Kidney (tissue), 14 donors: ENCODE measurements around the gene MAPKAP1. TPM values are rescaled to one million over a fixed set of nuclear protein-coding genes. Genes with fewer than 3 reads are reported as not detected.

ENCODE experiments used
- DNase-seq, 5 donors: peaks; one replicate each; pipeline ENCODE4 v3.0.0-alpha.2; 2013 to 2020
- FAIRE-seq: peaks from 2 replicates; lab custom pipeline; 2012; peaks lifted over from hg19 to GRCh38; lab: Jason Lieb, UNC
- H3K27ac ChIP-seq, 2 donors: one replicate each; pipeline ENCODE4 v1.7.0; 2013; ENCODE audit warnings: low read depth in 2 of 2, low read length in 2 of 2, inconsistent platforms in 1 of 2
- H3K27me3 ChIP-seq: one replicate; pipeline ENCODE4 v1.7.1; 2013; ENCODE audit warnings: low read length, inconsistent platforms; ENCODE audit not compliant: control insufficient read depth, insufficient read depth
- H3K36me3 ChIP-seq, 3 donors: one replicate each; pipeline versions ENCODE4 v1.7.0 to v1.7.1; 2013; ENCODE audit warnings: low read length in 3 of 3, control low read depth in 1 of 3, inconsistent platforms in 1 of 3; ENCODE audit not compliant: insufficient read depth in 3 of 3, control insufficient read depth in 2 of 3
- H3K4me1 ChIP-seq, 3 donors: one replicate each; pipeline versions ENCODE4 v1.7.0 to v1.7.1; 2013; ENCODE audit warnings: low read length in 3 of 3, inconsistent platforms in 1 of 3, low read depth in 1 of 3; ENCODE audit not compliant: control insufficient read depth in 2 of 3, insufficient read depth in 2 of 3
- H3K4me3 ChIP-seq, 3 donors: one replicate each; pipeline versions ENCODE4 v1.7.0 to v1.8.1; 2013; ENCODE audit warnings: low read length in 3 of 3, control low read depth in 1 of 3, inconsistent platforms in 1 of 3
- H3K9ac ChIP-seq, 3 donors: one replicate each; pipeline versions ENCODE4 v1.7.0 to v1.7.1; 2013; ENCODE audit warnings: low read length in 3 of 3, control low read depth in 1 of 3, inconsistent platforms in 1 of 3
- H3K9me3 ChIP-seq, 3 donors: one replicate each; pipeline versions ENCODE4 v1.7.0 to v1.7.1; 2013; ENCODE audit warnings: low read length in 3 of 3, control low read depth in 1 of 3, inconsistent platforms in 1 of 3; ENCODE audit not compliant: control insufficient read depth in 2 of 3, insufficient read depth in 1 of 3
- CTCF ChIP-seq: IDR thresholded peaks from 3 replicates; pipeline ENCODE4 v1.5.1; 2012; ENCODE audit warnings: mild to moderate bottlenecking, moderate library complexity, borderline replicate concordance; ENCODE audit not compliant: insufficient read depth; ENCODE audit errors: extremely low read depth
- intact Hi-C: fragments of 100-400 bp; cut with DNase I; formaldehyde crosslinking; loops from one replicate; pipeline ENCODE4 v1.11.1; 2022
- polyA plus RNA-seq: library from polyadenylated mRNA; stranded (reverse); fragments of 350-450 nt; fragmentation: Illumina TruSeq; extraction: RNeasy Lipid Tissue Mini Kit (QIAGEN cat#74804); gene quantifications from one replicate; pipeline ENCODE4 v1.2.3, GENCODE V29; 2014; ENCODE audit warnings: low read depth, low replicate concordance; ENCODE audit not compliant: insufficient read depth
- total RNA-seq: library from RNA; stranded (reverse); fragmentation: NEBNext Ultra II Directional; extraction: Animal tissue kit (Norgen Biotek cat#: 25700); gene quantifications from one replicate; pipeline ENCODE4 v1.2.1, GENCODE V29; 2021
- donor health status: control.
- donor health status: control.
- donor health status: control.
- donor health status: control.
- donor health status: control.
- donor health status: DM: yes; HTN: yes; CAD: no.
- donor health status: Normal renal cell carcinoma (clear cell type).

MAPKAP1 gene
- total and polyA plus RNA-seq, 2 donors from 2014 or later, result 70.5 to 99.4 TPM

- no peaks in the 10 kb centered on the region for H3K27me3 ChIP-seq
- TF ChIP-seq CTCF, result no peak
- no peak overlapping the region for H3K9ac ChIP-seq
- H3K36me3 ChIP-seq, result no peaks in the 10 kb centered on the region
- no peak for DNase-seq
- no peak overlapping the region for H3K4me3 ChIP-seq
- peaks cover 0 to 8% (median 4%) of the 10 kb centered on the region in 3 donors for H3K4me1 ChIP-seq
- no peak for FAIRE-seq
- no peaks in the 10 kb centered on the region for H3K9me3 ChIP-seq
- intact Hi-C loops, result no loop called here
- no peak overlapping the region for H3K27ac ChIP-seq
Measured at GRCh38 chr9:125508249-125508648, 198.8 kb downstream of the MAPKAP1 start.

GRCh38 chr9:125507226-125507625, 199.8 kb downstream of the MAPKAP1 start:
- no peak overlapping the region for H3K27ac ChIP-seq
- DNase-seq (no peak), FAIRE-seq (no peak)
- H3K27me3 ChIP-seq, result no peaks in the 10 kb centered on the region
- H3K36me3 ChIP-seq, result no peaks in the 10 kb centered on the region
- intact Hi-C loops, result no loop called here
- H3K9me3 ChIP-seq, result no peaks in the 10 kb centered on the region
- peaks cover 0 to 8% (median 4%) of the 10 kb centered on the region in 3 donors for H3K4me1 ChIP-seq
- no peak overlapping the region for H3K9ac ChIP-seq
- H3K4me3 ChIP-seq, result peak overlapping the region in 1 of 3 donors; percentile 18
- no peak for TF ChIP-seq CTCF

- peaks cover 0 to 4% (median 2%) of the 10 kb centered on the region in 3 donors for H3K4me1 ChIP-seq
- H3K4me3 ChIP-seq, result no peak overlapping the region
- peak overlapping the region in 1 of 2 donors; percentile 16 for H3K27ac ChIP-seq
- H3K9ac ChIP-seq, result no peak overlapping the region
- intact Hi-C loops, result no loop called here
- no peak for TF ChIP-seq CTCF
- no peak for FAIRE-seq
- peak in 4 of 5 donors; percentile 31 to 68 (median 40) for DNase-seq
- no peaks in the 10 kb centered on the region for H3K36me3 ChIP-seq
- no peaks in the 10 kb centered on the region for H3K9me3 ChIP-seq
- no peaks in the 10 kb centered on the region for H3K27me3 ChIP-seq
Measured at GRCh38 chr9:125505988-125506438, 201.0 kb downstream of the MAPKAP1 start.

- Histone ChIP-seq H3K9me3 (no peaks in the 10 kb centered on the region), H3K27me3 (no peaks in the 10 kb centered on the region), H3K27ac (no peak overlapping the region), H3K9ac (no peak overlapping the region), H3K4me1 (peaks cover 0 to 3% (median 2%) of the 10 kb centered on the region in 3 donors), H3K4me3 (no peak overlapping the region), H3K36me3 (no peaks in the 10 kb centered on the region)
- intact Hi-C loops, result no loop called here
- no peak for TF ChIP-seq CTCF
- FAIRE-seq, result no peak
- DNase-seq, result no peak
Measured at GRCh38 chr9:125504616-125505015, 202.4 kb downstream of the MAPKAP1 start.
